Left ventricle myocardium inferior (tissue), 1 donor: Measurements from ENCODE around the gene LEPROT. TPM values are rescaled to one million over a fixed set of nuclear protein-coding genes. Genes with fewer than 3 reads are reported as not detected.

Experiments used
- DNase-seq: peaks from one replicate; pipeline ENCODE4 v3.0.0-alpha.2; 2020
- H3K27ac ChIP-seq: fragments of 200-600 bp; replicated peaks from 2 replicates; pipeline ENCODE4 v1.8.0; 2021
- H3K27me3 ChIP-seq: fragments of 200-600 bp; 2 replicates; pipeline ENCODE4 v1.8.0; 2021; ENCODE audit warnings: low read depth
- H3K36me3 ChIP-seq: fragments of 200-600 bp; 2 replicates; pipeline ENCODE4 v1.8.0; 2021
- H3K4me1 ChIP-seq: fragments of 200-600 bp; 2 replicates; pipeline ENCODE4 v1.8.0; 2021
- H3K4me3 ChIP-seq: fragments of 200-600 bp; 2 replicates; pipeline ENCODE4 v1.8.0; 2021; ENCODE audit warnings: mild to moderate bottlenecking, moderate library complexity
- H3K9me3 ChIP-seq: fragments of 200-600 bp; replicated peaks from 2 replicates; pipeline ENCODE4 v1.8.0; 2021
- CTCF ChIP-seq: fragments of 200-600 bp; IDR thresholded peaks from 2 replicates; pipeline ENCODE4 v1.8.0; 2021; ENCODE audit warnings: antibody characterized with exemption, mild to moderate bottlenecking, borderline replicate concordance
- intact Hi-C: fragments of 100-400 bp; cut with micrococcal nuclease; formaldehyde crosslinking; loops from one replicate; pipeline ENCODE4 v1.11.0; 2022
- total RNA-seq: library from RNA; stranded (reverse); fragmentation: NEBNext Ultra II Directional; extraction: Animal tissue kit (Norgen Biotek cat#: 25700); gene quantifications from one replicate; pipeline ENCODE4 v1.2.1, GENCODE V29; 2021
- donor health status: DM: no; HTN: yes; CAD: no; lungs with severe emphysema.

The LEPROT gene
- total RNA-seq, 1 donor from 2014 or later = 51.0 TPM

- Histone ChIP-seq H3K27ac (peak overlapping the region; percentile 64), H3K9me3 (peaks cover 3% of the 10 kb centered on the region), H3K4me1 (peaks cover 28% of the 10 kb centered on the region), H3K4me3 (no peak overlapping the region), H3K36me3 (no peaks in the 10 kb centered on the region), H3K27me3 (no peaks in the 10 kb centered on the region)
- TF ChIP-seq CTCF = no peak
- DNase-seq = no peak
- intact Hi-C loops = no loop called here
Observed at GRCh38 chr1:65470766-65471165, 50.3 kb downstream of the LEPROT start.

- Histone ChIP-seq H3K4me3 (no peak overlapping the region), H3K36me3 (no peaks in the 10 kb centered on the region), H3K4me1 (peaks cover 28% of the 10 kb centered on the region), H3K27ac (peak overlapping the region; percentile 64), H3K27me3 (no peaks in the 10 kb centered on the region), H3K9me3 (no peaks in the 10 kb centered on the region)
- intact Hi-C loops = no loop called here
- TF ChIP-seq CTCF = no peak
- DNase-seq = no peak
Observed at GRCh38 chr1:65471213-65471833, 50.9 kb downstream of the LEPROT start.

GRCh38 chr1:65471861-65472332, 51.4 kb downstream of the LEPROT start:
- no peak for TF ChIP-seq CTCF
- no peaks in the 10 kb centered on the region for H3K27me3 ChIP-seq
- H3K4me3 ChIP-seq = no peak overlapping the region
- no peak for DNase-seq
- intact Hi-C loops = no loop called here
- no peaks in the 10 kb centered on the region for H3K9me3 ChIP-seq
- H3K36me3 ChIP-seq = no peaks in the 10 kb centered on the region
- H3K27ac ChIP-seq = peak overlapping the region; percentile 64
- peaks cover 28% of the 10 kb centered on the region for H3K4me1 ChIP-seq

GRCh38 chr1:65476327-65476726, 55.9 kb downstream of the LEPROT start:
- Histone ChIP-seq H3K27ac (no peak overlapping the region), H3K4me1 (peaks cover 14% of the 10 kb centered on the region), H3K4me3 (no peak overlapping the region), H3K9me3 (no peaks in the 10 kb centered on the region), H3K27me3 (no peaks in the 10 kb centered on the region), H3K36me3 (no peaks in the 10 kb centered on the region)
- intact Hi-C loops = no loop called here
- DNase-seq = no peak
- no peak for TF ChIP-seq CTCF

- Histone ChIP-seq H3K36me3 (no peaks in the 10 kb centered on the region), H3K27ac (no peak overlapping the region)
Observed at GRCh38 chr1:65477414-65478378, 57.2 kb downstream of the LEPROT start.

More at GRCh38 chr1:65477414-65478378, 57.2 kb downstream of the LEPROT start:
- DNase-seq = no peak
- no peak overlapping the region for H3K4me3 ChIP-seq
- intact Hi-C loops = no loop called here
- peaks cover 10% of the 10 kb centered on the region for H3K4me1 ChIP-seq
- no peaks in the 10 kb centered on the region for H3K9me3 ChIP-seq
- no peaks in the 10 kb centered on the region for H3K27me3 ChIP-seq
- no peak for TF ChIP-seq CTCF
